GM23338 (cell line): ENCODE data around the gene CACNA2D4. TPM values are rescaled to one million over a fixed set of nuclear protein-coding genes. Genes with fewer than 3 reads are reported as not detected.

Experiments
- ATAC-seq: fragments of 200-7000 bp; cut with Tn5 transposase; 3 replicates; pipeline ENCODE4 v1.9.1; 2020
- DNase-seq: peaks from one replicate; pipeline ENCODE4 v3.0.0-alpha.2; 2015; ENCODE audit warnings: low spot score
- H2AFZ ChIP-seq: fragments of 200-600 bp; sonication (generic); 2 replicates; pipeline ENCODE4 v1.8.0; 2016; ENCODE audit warnings: antibody characterized with exemption, mild to moderate bottlenecking, moderate library complexity
- H3F3A ChIP-seq: fragments of 200-600 bp; sonication (generic); replicated peaks from 2 replicates; pipeline ENCODE4 v1.8.0; 2017; ENCODE audit warnings: antibody characterized with exemption, mixed run types, low read depth
- H3K27ac ChIP-seq: fragments of 200-600 bp; sonication (generic); 2 replicates; pipeline ENCODE4 v1.6.1; 2016; ENCODE audit warnings: low read depth
- H3K27me3 ChIP-seq: fragments of 200-600 bp; sonication (generic); 2 replicates; pipeline ENCODE4 v1.8.0; 2016; ENCODE audit warnings: mild to moderate bottlenecking, mixed run types, moderate library complexity; ENCODE audit not compliant: insufficient read depth
- H3K36me3 ChIP-seq: fragments of 200-600 bp; sonication (generic); 2 replicates; pipeline ENCODE4 v1.8.0; 2016; ENCODE audit warnings: mild to moderate bottlenecking; ENCODE audit not compliant: insufficient read depth
- H3K4me1 ChIP-seq: fragments of 200-600 bp; sonication (generic); 2 replicates; pipeline ENCODE4 v1.8.0; 2016; ENCODE audit warnings: mild to moderate bottlenecking, moderate library complexity; ENCODE audit not compliant: insufficient read depth
- H3K4me2 ChIP-seq: fragments of 200-600 bp; sonication (generic); 2 replicates; pipeline ENCODE4 v1.7.1; 2017; ENCODE audit warnings: mixed run types
- H3K4me3 ChIP-seq: fragments of 200-600 bp; sonication (generic); 2 replicates; pipeline ENCODE4 v1.6.1; 2016; ENCODE audit warnings: mixed run types
- H3K79me2 ChIP-seq: fragments of 200-600 bp; sonication (generic); replicated peaks from 2 replicates; pipeline ENCODE4 v1.8.0; 2017; ENCODE audit warnings: mild to moderate bottlenecking; ENCODE audit not compliant: insufficient read depth
- H3K9me2 ChIP-seq: fragments of 200-600 bp; sonication (generic); 2 replicates; pipeline ENCODE4 v1.8.0; 2017; ENCODE audit not compliant: insufficient read depth
- H4K20me1 ChIP-seq: fragments of 200-600 bp; sonication (generic); replicated peaks from 2 replicates; pipeline ENCODE4 v1.8.0; 2017; ENCODE audit warnings: mild to moderate bottlenecking; ENCODE audit not compliant: insufficient read depth
- H3K27ac Mint-ChIP-seq: 2 replicates; pipeline ENCODE4 v1.8.0; 2020; ENCODE audit warnings: inconsistent platforms, mild to moderate bottlenecking, moderate library complexity, mixed read lengths
- H3K27me3 Mint-ChIP-seq: 3 replicates; pipeline ENCODE4 v1.8.0; 2022; ENCODE audit warnings: low read depth, mild to moderate bottlenecking, moderate library complexity, mixed read lengths, inconsistent platforms; ENCODE audit not compliant: insufficient read depth, poor library complexity
- H3K36me3 Mint-ChIP-seq: 3 replicates; pipeline ENCODE4 v1.8.0; 2021; ENCODE audit warnings: low read depth, mild to moderate bottlenecking, inconsistent platforms, moderate library complexity, mixed read lengths
- H3K4me1 Mint-ChIP-seq: 3 replicates; pipeline ENCODE4 v1.8.0; 2020; ENCODE audit warnings: mild to moderate bottlenecking, inconsistent platforms, mixed read lengths
- H3K4me3 Mint-ChIP-seq: 3 replicates; pipeline ENCODE4 v1.8.0; 2021; ENCODE audit warnings: moderate library complexity, mild to moderate bottlenecking, inconsistent platforms, mixed read lengths
- H3K9me3 Mint-ChIP-seq: 3 replicates; pipeline ENCODE4 v1.8.0; 2020; ENCODE audit warnings: moderate library complexity, mild to moderate bottlenecking, inconsistent platforms, mixed read lengths
- ETS1 ChIP-seq: IDR thresholded peaks from 2 replicates; pipeline ENCODE4 v1.6.1; 2016; ENCODE audit warnings: antibody characterized with exemption
- ZNF114 ChIP-seq: fragments of 250-450 bp; sonication (Bioruptor Pico); IDR thresholded peaks from 2 replicates; pipeline ENCODE4 v1.5.0; 2020; ENCODE audit warnings: mild to moderate bottlenecking, moderate library complexity
- ZNF462 ChIP-seq: fragments of 250-450 bp; sonication (Bioruptor Pico); IDR thresholded peaks from 2 replicates; pipeline ENCODE4 v1.5.0; 2020; ENCODE audit warnings: mild to moderate bottlenecking, moderate library complexity
- polyA plus RNA-seq: library from polyadenylated mRNA; unstranded; fragments of >200 nt; fragmentation: Nextera tagmentation; extraction: Ambion mirVana; gene quantifications from 2 replicates; pipeline ENCODE4 v1.2.1, GENCODE V29; 2016
- total RNA-seq: library from RNA; depleted of rRNA; stranded (reverse); fragments of >200 nt; shearing (Covaris generic); gene quantifications from 2 replicates; pipeline ENCODE4 v1.2.3, GENCODE V29; 2014

CACNA2D4 gene
- total and polyA plus RNA-seq, 2 experiments from 2014 or later = 0.07 to 0.24 TPM

GRCh38 chr12:1949771-1950470 is 31.5 kb upstream of the CACNA2D4 start (continued):
- TF ChIP-seq ZNF462 (no peak), ZNF114 (no peak)

GRCh38 chr12:1948883-1949282 is 30.4 kb upstream of the CACNA2D4 start:
- H3K9me2 ChIP-seq = no peaks in the 10 kb centered on the region
- H3K36me3 ChIP-seq = peaks cover 32% of the 10 kb centered on the region
- H3K9me3 Mint-ChIP-seq = peaks cover 6% of the 10 kb centered on the region; the same call in 2 of the 3 replicates
- H3F3A ChIP-seq = no peaks in the 10 kb centered on the region
- H3K27ac ChIP-seq = no peak overlapping the region
- no peaks in the 10 kb centered on the region for H4K20me1 ChIP-seq
- H3K4me1 ChIP-seq = peaks cover 12% of the 10 kb centered on the region; the same call in 1 of the 2 replicates
- ATAC-seq = no peak
- H3K4me1 Mint-ChIP-seq = peaks cover 7% of the 10 kb centered on the region
- H3K4me2 ChIP-seq = no peak overlapping the region
- peaks cover 62% of the 10 kb centered on the region for H3K36me3 Mint-ChIP-seq
- H3K27ac Mint-ChIP-seq = no peak overlapping the region; the same call in 1 of the 2 replicates
- H3K79me2 ChIP-seq = no peaks in the 10 kb centered on the region; the same call in 1 of the 2 replicates
- peaks cover 1% of the 10 kb centered on the region for H3K27me3 Mint-ChIP-seq
- no peak for DNase-seq
- H3K27me3 ChIP-seq = no peaks in the 10 kb centered on the region
- H3K4me3 ChIP-seq = no peak overlapping the region
- no peak overlapping the region for H2AFZ ChIP-seq
- no peak overlapping the region for H3K4me3 Mint-ChIP-seq
- TF ChIP-seq ZNF462 (no peak), ETS1 (no peak)
